Measurements from ENCODE around the gene STIMATE.

Gene STIMATE

GRCh38 chr3:52892625-52893311 is 4.6 kb downstream of the STIMATE start:
- DNase-seq, result peak; percentile 65

GRCh38 chr3:52892290-52892624 is 5.1 kb downstream of the STIMATE start:
- no peak for DNase-seq

- no peak for DNase-seq
These were observed 5.7 kb downstream of the STIMATE start for GRCh38 chr3:52891615-52892081.

DNA sequence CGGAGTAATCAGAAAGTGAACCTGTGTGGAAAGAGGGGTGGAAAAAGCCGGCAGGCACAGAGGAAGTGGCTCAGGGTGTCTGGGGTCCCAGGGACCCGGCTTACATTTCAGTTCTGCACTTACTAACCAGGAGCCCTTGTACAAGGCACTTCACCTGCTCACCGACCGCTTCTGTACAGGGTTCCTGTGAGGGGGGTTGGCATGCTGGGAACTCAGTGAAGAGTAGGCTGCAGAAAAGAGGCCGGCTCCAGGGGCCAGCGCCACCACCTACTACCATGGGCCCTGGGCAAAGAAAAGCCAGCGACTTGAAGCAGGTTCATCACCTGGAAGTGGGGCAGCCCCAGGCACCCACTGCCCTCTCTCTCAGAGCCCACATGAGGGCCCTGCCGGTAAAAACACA is 6.2 kb downstream of the STIMATE start:
- DNase-seq, result no peak

DNA sequence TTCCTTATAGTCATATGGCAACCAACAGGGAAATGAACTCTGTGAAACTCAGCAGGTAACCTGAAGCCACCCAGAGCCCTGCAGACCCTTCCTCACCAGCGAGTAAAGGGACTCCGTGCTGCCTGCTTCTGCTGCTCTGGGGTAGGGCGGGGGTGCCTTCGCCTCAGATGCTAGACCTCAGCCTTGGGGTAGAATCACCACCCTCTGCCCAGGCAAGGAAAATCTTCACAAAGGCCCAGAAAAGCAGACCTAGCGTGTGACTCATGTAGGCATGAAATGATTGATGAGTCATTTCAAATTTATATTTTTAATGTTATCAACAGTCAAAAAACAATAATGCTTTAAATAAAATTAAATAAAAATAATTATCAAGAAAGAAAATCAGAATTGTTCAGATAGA is 6.6 kb downstream of the STIMATE start:
- no peak for DNase-seq

DNA sequence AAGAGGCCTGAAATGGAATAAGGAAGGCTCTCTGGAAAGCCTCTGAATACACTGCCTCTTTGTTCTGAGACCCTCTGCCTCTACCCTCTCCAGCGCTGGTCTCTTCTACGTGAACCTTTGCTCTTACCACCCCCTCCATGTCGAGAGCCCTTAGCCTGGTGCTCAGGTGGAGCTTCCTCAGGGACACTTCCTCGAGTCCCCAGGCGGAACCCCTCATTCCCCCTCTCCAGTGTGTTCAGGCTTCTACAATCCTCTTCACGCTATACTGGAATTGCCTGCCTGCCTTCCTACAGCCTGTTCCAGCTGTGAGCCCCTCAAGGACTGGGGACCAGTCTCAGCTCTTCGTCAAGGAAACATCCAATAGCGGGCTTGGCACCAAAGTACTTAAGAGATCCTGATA is 7.4 kb downstream of the STIMATE start:
- DNase-seq, result no peak

- no peak for DNase-seq
These were observed 10.2 kb downstream of the STIMATE start for GRCh38 chr3:52887166-52887565.

DNA sequence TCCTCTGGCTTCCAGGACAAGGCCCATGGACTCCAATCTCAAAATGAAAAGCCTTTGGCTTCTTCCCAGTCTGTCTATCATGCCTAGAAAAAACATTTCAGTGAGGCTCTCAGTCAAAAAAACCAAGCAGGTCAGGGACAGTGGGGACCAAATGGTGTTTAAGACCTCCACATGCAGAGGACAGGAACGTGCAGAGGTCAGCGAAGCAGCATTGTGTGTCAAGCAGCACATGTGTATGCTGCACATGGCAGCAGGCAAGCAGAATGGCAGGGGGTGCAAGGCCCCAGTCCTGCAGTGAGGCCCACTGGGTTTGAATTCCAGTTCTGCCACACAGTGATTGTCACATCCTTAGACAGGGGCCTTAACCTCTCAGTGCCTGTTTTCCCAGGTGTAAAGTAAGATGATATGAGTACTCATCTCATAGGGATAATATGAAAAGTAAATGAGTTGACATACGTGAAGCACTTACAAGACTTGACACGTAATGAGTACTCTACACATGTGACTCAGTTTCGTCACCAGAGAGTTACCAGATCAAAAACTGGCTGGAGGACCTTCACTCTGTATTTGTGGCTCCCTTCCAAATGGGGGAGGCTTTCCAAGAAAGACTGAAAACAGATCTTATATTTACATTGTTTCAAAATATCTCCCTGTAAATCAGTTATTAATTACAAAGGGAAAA is 11.2 kb downstream of the STIMATE start:
- no peak for DNase-seq

DNA sequence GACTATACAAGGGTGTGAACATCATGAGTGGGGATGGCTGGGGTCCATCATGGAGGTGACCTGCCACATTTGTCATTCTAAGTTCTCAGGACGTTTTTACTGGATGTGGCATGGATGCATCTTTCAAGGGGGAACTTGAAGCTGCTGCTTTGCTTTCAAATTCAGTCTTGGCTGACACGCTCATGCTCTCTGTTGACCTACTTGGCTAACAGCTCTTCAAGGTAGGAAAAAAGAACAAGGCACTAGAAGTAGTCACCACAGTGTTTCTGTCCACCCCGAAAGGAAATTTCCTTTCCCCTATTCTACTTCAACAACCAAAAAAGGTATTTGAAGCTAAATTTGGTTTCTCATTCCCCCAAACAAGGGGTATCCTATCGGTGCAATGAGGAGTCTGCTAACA is 15.0 kb downstream of the STIMATE start:
- DNase-seq, result no peak

GRCh38 chr3:52881871-52882270 is 15.5 kb downstream of the STIMATE start:
- no peak for DNase-seq

DNA sequence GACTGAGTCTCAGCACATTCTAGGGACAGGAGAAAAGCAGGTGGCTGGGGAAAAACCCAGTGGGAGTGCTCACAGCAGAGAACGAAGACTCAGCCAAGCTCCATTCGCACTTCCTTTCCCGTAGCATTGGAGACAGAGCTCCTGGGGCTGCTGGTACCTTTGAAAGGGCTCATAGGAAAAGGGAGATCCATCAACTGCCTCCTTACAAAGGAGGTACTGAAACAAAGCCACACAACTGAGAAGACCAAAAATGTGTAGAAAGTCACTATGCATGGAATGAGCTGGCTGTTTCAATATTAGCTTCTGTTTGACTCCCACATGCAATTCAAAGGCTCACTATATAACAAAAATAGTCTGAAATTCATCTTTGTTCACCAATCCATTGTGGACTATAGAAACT is 16.9 kb downstream of the STIMATE start:
- DNase-seq, result no peak

- DNase-seq, result no peak
These were observed 17.3 kb downstream of the STIMATE start for GRCh38 chr3:52880047-52880446.

GRCh38 chr3:52879581-52879980 is 17.8 kb downstream of the STIMATE start:
- no peak for DNase-seq

- no peak for DNase-seq
These were observed 18.3 kb downstream of the STIMATE start for GRCh38 chr3:52879090-52879489.

GRCh38 chr3:52877085-52877484 is 20.3 kb downstream of the STIMATE start:
- no peak for DNase-seq

GRCh38 chr3:52874864-52875587 is 22.3 kb downstream of the STIMATE start:
- DNase-seq, result no peak

- DNase-seq, result no peak
These were observed 23.1 kb downstream of the STIMATE start for GRCh38 chr3:52874160-52874701.

- DNase-seq, result no peak
These were observed 23.8 kb downstream of the STIMATE start for GRCh38 chr3:52873433-52874159.

DNA sequence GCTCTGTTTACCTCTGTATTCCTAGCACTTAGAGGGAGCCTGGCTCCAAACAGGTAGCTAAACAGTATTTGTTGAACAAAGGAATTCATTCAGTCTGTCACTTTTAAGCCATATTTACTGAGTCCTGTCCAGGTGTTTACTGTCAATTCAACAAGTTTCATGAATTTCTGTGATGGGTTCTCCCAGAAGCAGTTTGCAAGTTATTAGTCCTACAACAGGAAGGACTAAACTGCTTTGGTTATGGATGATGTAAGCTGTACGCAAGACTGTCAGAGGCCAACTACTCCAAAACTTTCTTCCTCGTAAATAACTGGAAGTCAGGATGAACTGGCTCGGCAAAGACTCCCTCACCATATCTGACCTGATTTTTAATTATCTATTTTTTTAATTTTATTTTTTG is 25.1 kb downstream of the STIMATE start:
- no peak for DNase-seq

- no peak for DNase-seq
These were observed 25.6 kb downstream of the STIMATE start for GRCh38 chr3:52871761-52872160.

DNA sequence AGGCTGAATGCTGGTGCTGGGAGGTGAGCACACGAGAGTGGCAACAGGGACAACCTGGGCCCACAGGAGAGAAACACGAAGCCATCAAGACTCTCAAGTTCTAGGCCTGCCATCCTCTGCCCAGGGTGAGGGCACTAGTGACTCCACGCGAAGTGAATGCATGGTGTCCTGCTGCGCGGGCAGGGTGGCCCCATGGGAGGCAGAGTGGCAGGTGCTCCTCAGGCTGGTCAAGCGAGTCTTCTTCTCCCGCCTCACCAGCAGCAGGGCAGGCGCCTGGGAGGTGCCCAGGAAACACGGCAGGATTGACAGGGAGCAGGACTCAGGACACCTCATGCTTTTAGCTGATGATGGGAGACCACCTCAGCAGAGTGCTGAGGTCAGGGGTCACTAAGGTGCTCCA is 26.9 kb downstream of the STIMATE start:
- no peak for DNase-seq

DNA sequence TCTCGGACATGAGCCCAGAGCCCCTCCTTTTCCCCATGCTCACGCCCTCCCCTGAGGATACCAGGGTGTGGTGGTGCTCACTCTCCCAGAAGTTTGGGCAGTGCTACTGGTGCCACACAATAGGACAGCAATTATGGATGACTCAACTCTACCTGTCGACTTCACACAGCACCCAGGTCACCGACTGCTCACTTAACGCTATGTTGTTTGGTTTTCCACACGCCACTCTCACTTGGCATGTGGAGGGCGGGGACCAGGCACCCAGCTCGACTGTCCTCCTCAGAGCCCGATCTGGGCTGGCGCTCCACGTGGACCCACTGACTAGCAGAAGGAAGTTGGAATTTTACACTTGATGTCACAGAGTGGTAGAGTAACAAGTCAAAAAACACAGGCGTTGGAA is 30.9 kb downstream of the STIMATE start:
- DNase-seq, result no peak

GRCh38 chr3:52865994-52866393 is 31.4 kb downstream of the STIMATE start:
- no peak for DNase-seq
